GM21737 (cell line): Measurements from ENCODE around the gene PRSS16.
"Not testable (repeated sequence)": the region's sequence is repeated elsewhere in the genome, so short reads cannot be mapped to it uniquely, and the experiment has no call there.

ENCODE experiments used
- ATAC-seq: cut with Tn5 transposase; IDR thresholded peaks from one replicate; pipeline ENCODE4 v1.9.1; 2021; ENCODE audit warnings: mild to moderate bottlenecking, moderate library complexity; ENCODE audit not compliant: unreplicated experiment

The PRSS16 gene

GRCh38 chr6:27242589-27243265, 4.8 kb upstream of the PRSS16 start:
- ATAC-seq = no peak

DNA sequence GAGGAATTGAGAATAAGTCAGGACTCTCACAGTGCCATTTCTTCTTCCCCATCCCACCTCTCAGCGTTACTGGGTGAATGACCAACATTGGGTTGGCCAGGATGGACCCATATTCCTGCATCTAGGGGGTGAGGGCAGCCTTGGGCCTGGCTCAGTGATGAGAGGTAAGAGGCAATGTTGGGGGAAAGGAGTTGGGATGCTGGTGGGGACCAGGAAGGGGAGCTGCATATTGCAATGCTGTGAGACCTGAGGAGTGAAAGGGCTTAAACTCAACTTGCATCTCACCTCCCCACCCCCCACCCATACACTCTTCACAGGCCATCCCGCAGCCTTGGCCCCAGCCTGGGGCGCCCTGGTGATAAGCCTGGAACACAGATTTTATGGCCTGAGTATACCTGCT, 1.3 kb downstream of the PRSS16 start:
- ATAC-seq = no peak

- no peak for ATAC-seq
Observed at GRCh38 chr6:27250277-27251111, 3.0 kb downstream of the PRSS16 start.

DNA sequence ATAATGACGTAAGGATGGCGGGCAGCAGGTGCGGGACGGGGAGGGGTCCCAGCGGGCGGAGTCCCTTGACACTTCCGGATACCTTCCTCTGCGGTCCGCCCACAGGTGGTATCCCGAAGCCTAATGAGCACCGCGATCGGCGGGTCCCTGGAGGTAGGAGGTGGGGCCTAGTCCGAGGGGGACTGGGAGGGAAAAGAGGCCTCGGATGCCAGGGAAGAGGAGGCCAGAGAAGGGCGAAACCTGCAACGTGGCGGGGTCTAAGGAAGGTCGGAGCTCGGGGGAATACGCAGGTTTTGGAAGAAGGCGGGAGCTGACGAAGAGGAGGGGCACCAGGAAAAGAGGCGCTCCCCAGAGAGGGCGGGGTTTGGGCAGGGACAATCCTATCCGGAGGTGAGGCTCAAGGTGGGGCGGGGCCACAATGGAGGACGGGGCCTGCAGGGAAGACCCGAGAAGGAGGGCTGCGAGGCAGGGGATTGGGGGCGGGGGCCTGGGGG, 3.7 kb downstream of the PRSS16 start:
- no peak for ATAC-seq

- no peak for ATAC-seq
Observed at GRCh38 chr6:27251606-27252251, 4.2 kb downstream of the PRSS16 start.

DNA sequence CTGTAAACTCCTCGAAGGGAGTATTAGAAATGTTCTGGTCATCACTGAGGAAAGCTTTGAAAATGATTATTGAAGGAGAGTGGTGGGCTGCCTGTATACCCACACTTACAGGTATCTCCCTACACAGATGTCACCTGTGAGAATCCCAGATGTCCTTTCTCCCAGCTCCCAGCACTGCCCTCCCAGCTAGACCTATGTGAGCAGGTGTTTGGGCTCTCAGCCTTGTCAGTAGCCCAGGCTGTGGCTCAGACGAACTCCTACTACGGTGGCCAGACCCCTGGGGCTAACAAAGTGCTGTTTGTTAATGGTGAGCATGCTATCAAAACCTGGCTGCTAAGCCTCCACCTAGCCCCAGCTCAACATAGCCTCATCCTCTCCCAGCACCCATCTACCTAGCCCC, 7.1 kb downstream of the PRSS16 start:
- ATAC-seq = no peak

- ATAC-seq = no peak
Observed at GRCh38 chr6:27255866-27256265, 8.4 kb downstream of the PRSS16 start.

DNA sequence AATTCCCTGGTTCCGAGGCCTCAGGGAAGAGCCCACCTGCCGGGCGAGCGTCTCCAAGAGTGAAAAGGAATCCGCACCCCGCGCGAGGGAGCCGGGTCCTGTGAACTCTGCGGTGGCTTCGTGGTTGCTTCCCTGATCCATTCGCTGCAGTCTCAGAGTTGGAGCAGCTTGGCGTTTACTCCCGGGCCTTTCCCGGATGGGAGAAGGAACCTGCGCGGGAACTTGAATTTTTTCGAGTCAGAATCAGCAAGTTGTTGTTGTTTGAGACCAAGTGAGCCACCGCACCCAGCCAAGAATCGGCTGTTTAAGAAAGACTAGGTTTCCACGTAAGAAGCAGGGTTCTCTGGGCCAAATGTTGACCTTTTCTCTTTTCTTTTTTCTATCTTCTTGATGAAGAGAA, 12.9 kb downstream of the PRSS16 start:
- no peak for ATAC-seq

GRCh38 chr6:27260836-27261375, 13.4 kb downstream of the PRSS16 start:
- ATAC-seq = no peak

DNA sequence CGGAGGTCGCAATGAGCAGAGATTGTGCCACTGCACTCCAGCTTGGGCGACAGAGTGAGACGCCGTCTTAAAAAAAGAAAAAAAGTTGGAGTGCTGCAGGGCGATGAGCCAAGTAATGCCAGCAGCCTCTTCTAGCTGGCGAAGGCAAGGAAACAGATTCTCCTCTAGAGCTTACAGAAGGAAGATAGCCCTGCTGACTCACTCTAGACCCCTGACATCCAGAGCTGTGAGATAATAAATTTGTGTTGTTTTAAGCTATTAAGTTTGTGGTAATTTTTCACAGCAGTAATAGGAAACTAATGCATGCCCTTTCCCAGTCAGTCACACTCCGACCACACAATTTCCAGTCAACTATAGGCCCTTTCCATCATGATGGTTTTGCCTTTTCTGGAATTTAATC, 16.4 kb downstream of the PRSS16 start:
- ATAC-seq = no peak

GRCh38 chr6:27267003-27267402, 19.5 kb downstream of the PRSS16 start:
- ATAC-seq = not testable (repeated sequence)

GRCh38 chr6:27267857-27268434, 20.4 kb downstream of the PRSS16 start:
- ATAC-seq = no peak

DNA sequence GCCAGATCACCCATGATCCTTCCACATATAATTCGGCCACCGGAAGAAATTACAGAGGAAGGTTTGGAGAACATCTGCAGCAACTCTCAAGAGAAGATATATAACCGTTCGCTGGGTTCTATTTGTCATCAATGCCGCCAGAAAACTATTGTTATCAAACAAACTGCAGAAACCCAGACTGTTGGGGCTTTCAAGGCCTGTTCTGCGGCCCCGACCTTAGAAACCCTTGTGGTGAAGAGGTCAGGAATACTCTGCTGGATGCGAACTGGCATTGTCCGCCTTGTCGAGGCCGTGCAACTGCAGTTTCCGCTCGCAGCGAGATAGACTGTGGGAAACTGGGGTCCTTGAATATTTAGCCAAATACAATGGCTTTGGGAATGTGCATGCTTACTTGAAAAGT, 21.3 kb downstream of the PRSS16 start:
- ATAC-seq = no peak

- ATAC-seq = no peak
Observed at GRCh38 chr6:27273783-27274182, 26.3 kb downstream of the PRSS16 start.

DNA sequence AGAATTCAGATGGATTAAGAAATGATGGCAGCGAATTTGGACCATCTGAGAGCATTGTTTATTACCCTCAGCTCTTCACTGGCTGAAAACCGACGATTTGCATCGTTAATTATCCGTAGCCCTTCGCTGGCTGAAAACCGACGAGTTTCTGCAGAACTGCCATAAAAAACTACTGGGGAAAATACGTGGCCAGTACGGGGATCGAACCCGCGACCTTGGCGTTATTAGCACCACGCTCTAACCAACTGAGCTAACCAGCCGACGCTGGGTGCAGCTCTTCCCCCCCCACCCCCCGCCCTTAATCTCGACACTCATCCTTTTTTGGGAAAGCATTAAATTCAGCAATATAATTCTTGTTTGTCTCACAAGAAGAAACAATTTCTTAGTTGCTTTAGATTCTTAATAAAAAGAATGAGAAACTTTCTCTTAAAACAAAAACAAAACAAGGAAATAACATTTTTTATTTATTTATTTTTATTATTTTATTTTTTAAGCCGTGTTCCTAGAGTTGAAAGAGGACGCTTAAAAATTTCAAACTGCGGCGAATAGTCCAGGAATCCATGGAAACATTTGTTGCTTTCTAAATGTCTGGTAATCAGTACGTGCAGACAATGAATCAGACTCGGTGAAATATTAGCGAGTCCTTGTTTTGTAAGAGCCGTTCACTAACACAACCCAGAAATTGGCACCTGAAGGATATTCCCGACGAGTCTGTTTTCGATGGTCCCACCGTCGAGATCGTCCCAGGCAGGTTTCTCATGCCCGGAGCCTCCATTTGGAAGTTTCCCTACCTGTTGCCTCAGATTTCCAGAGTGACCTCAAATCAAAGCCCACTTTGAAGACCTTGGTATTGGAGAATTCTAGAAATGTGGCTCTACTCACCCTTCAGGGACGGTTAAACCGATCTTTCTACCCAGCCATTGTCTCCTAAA, 27.8 kb downstream of the PRSS16 start:
- no peak for ATAC-seq

DNA sequence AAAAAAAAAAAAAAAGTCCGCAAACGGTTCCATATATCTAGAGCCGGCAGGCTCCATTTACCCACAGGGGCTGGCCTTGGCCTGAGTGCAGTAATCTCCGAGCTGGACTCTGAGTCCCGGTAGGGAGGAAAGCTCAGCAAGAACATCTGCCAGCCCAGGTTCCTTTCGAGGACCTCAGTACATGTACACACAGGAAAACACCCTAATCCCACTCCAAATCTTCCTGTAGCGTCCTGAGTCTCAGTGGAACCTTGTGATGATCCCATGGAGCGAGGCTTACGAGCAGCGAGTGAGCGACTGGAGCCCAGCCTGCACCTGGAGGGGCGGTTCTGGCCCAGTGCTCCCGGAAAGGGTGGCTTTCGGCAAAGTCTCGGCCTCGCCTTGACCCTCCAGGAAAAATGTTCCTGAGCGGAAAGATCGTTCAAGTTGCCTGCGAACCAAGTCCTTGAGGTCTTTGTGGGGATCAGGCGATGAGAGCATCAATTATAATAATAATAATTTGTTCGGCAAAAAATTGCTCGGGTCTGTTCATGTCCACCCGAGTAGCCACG, 32.1 kb downstream of the PRSS16 start:
- ATAC-seq = no peak

- no peak for ATAC-seq
Observed at GRCh38 chr6:27280064-27280539, 32.6 kb downstream of the PRSS16 start.

DNA sequence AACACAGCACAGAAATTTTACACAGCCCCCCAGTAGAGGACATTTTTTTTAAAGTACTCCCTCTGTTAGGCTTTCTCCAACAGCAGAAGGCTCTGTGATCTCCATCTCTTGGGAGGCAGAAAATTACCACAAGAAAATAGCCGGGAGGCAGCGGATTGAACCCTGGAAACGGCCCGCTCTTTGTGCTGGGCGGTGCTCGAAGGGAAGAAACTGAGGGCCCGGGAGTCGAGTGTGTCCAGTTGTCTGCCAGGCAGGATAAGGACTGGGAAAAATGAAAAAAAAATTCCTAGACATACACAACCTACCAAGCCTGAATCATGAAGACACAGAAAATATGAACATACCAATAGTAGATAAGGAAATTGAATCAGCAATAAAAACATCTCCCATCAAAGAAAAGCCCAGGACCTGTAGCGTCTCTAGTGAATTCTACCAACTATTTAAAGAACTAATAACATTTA, 33.1 kb downstream of the PRSS16 start:
- no peak for ATAC-seq

DNA sequence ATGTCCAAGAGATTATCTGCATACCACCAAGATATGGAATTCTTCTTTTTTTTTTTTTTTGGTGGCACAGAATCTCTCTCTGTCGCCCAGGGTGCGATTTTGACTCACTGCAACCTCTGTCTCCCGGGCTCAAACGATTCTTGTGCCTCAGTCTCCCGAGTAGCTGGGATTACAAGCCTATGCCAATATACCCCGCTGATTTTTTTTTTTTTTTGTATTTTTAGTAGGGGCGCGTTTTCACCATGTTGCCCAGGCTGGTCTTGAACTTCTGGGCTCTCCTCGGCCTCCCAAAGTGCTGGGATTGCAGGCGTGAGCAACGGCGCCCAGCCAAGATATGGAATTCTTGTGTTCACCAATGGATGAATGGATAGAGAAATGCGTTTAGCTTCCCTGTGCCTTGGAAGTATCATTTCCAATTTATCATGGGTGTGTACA, 33.6 kb downstream of the PRSS16 start:
- ATAC-seq = no peak
